RCC 7860 (cell line): ENCODE data around the gene XPR1.
"Not testable (repeated sequence)": the region's sequence is repeated elsewhere in the genome, so short reads cannot be mapped to it uniquely, and the experiment has no call there.

ENCODE experiments used
- DNase-seq: peaks from one replicate; pipeline ENCODE4 v3.0.0-alpha.2; 2015; ENCODE audit warnings: low spot score
- FAIRE-seq: peaks from 2 replicates; lab custom pipeline; 2012; peaks lifted over from hg19 to GRCh38; lab: Jason Lieb, UNC

The XPR1 gene

DNA sequence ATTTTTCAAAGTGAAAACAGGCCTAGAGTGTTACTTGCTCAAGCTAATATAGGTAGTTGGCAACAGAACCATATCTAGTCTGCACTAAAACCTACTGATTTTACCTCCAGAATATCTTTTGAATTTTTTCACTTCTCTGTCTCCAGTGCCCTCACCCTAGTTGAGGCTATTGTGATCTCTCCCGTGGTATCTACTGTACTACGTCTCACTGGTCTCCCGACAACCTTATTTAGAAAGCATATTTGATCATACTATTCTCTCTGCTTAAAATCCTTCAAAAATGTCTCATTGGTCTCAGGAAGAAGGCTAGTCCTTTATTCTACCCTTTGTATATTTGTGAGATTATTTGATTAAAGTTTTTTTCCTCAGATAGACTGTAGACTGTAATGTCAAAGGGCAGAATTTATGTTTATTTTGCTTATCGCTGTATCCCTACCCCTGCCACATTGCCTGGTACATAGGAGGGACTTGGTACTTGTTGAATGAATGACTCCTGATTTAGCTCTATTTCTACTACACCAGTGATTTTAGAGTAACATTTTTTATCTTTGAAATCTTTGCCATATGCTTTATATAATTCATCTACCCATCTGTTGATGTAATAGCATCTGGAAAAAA is 145.4 kb downstream of the XPR1 start:
- FAIRE-seq, result no peak
- DNase-seq, result no peak

DNA sequence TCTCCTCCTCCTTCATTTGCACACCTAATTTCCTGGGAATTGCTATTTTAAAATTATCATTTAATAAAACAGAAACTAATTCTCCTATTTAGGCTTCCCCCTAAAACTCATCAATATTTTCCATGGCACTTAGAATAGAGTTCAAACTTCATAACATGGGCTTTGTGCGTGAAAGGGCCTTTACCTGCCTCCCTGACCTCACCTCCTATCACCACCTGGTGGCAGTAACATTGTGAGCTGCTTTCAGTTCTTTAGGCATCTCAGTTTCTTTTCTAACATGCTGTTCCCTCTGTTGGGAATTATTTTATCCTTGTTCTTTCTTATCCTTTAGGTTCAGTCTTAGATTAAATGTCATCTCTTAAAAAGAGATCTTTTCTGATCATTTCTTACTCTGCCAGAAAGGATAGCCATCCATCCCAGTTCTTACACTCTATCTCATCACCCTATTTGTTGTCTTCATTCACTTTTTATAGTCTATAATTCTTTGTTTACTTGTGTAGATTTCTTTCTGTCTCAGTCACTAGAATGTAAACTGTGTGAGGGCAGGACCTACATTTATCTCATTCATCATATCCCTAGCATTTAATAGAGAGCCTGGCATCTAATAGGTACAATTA is 147.1 kb downstream of the XPR1 start:
- no peak for DNase-seq
- FAIRE-seq, result no peak

DNA sequence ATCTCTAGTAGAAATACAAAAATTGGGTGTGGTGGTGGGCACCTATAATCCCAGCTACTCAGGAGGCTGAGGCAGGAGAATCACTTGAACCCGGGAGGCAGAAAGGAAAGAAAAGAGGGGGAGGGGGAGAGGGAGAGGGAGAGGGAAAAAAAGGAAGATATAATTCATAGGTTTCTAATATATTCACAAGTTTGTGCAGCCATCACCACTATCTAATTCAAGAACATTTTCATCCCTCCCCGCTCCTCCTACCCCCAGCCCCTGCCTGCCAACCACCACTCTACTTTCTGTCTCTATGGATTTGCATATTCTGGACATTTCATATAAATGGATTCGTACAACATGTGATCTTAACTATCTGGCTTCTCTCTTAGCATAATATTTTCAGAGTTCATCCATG is 147.8 kb downstream of the XPR1 start:
- DNase-seq (no peak), FAIRE-seq (no peak)

DNA sequence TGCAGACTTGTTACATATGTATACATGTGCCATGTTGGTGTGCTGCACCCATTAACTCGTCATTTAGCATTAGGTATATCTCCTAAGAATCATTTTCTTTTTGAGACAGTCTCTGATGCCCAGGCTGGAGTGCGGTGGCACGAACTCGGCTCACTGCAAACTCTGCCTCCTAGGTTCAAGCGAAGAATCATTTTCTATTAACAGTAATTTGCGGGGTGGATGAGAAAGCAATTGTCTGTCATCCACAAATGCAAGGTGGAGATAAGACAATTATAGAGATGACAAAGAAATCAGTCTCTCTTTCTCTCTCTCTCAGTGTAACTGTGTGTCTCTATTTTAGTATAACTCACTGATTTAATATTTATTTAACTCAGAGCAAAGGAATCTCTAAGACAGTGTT is 149.9 kb downstream of the XPR1 start:
- no peak for FAIRE-seq
- DNase-seq, result no peak

DNA sequence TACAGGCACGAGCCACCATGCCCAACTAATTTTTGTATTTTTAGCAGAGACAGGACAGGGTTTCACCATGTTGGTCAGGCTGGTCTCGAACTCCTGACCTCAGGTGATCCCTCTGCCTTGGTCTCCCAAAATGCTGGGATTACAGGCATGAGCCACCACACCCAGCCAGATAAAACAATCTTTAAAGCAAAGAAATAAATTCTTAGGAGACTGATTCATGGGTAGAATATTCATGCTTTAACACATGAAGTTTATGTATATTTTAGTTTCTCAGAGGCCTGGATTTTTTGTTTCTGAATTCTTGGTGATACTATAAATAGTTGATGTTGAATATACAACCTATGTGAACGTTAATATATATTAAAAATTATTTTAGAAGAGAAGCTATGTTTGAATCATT is 153.5 kb downstream of the XPR1 start:
- FAIRE-seq (no peak), DNase-seq (no peak)

DNA sequence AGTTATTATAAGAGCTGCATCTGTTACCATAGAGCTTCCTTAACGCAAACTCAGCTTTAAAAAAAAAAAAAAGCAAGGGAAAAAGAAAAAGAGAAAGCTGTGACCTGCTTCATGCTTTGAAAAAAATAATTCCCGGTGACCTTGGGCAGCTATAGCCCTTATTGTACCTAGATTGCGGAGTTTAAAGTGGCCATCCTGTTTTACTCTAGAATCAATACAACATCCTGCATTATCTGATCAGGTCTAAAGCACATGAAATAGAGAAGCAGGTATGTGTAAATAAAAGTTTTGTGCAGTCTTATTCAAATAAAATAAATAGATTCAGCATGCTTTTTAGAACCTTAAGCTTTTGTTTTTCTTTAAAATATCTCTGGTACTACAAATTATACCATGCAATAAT is 154.1 kb downstream of the XPR1 start:
- no peak for FAIRE-seq

DNA sequence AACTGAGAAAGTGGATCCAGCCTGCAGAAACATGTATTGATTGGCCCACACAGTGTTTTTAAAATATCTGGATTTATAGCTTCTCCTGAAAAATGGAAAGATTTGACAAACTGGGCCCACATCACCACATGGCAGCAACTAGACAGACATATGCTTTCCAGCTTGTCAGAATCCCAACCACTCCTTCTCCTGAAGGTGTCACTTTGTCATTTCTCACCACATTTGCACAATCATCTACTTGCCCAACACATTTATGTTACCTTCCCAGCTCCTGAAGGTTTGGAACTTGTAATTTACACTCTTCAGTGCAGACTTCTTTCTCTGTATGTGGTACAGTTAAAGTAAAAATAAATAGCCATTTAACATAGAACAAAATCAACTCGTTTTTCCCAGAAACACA is 154.8 kb downstream of the XPR1 start:
- FAIRE-seq, result no peak
- no peak for DNase-seq

More for the DNA sequence above, 154.1 kb downstream of the XPR1 start:
- DNase-seq, result no peak

DNA sequence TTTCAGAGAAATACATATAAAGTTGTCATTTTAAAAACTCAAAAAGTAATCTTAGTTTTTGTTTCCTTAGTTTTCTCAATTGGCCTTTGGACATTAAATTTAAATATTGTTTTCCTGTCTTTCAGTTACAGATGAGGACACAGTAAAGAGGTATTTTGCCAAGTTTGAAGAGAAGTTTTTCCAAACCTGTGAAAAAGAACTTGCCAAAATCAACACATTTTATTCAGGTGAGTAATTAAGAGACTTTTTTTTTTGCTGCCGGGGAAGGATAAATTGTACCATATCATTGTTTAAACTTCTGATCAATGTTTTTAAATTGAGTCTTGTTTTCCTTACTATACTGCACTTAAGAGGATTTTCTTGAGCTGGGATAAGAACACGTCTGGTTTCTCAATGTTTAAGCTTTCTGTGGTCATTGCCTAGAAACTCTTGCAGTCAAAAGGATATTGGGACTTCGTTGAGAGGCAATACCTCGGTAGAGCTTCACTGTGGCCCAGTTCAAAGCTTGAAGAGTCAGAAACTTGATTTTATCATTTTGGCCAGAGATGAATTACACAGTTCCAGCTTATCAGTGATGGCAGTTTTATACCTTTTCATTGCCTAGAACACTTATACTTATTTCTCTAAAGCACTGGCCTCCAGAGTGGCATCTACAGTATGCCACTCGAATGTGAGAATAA is 155.9 kb downstream of the XPR1 start:
- FAIRE-seq (no peak), DNase-seq (no peak)

DNA sequence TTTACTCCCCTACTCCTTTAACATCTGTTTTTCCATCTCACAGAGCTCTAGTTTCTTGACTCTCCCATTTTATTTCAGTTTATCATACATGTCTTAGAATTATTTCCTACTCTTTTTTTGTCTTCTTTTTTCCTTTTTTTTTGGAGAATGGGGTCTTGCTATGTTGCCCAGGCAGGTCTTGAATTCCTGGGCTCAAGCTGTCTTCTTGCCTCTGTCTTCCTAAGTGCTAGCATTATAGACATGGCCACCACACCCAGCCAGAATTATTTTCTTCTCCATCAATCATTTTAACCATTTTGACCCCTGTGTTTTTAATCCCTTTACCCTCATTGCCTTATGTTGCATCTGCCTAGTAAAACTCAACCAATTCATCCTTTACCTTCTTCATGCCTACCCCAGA is 157.6 kb downstream of the XPR1 start:
- FAIRE-seq (no peak), DNase-seq (no peak)

DNA sequence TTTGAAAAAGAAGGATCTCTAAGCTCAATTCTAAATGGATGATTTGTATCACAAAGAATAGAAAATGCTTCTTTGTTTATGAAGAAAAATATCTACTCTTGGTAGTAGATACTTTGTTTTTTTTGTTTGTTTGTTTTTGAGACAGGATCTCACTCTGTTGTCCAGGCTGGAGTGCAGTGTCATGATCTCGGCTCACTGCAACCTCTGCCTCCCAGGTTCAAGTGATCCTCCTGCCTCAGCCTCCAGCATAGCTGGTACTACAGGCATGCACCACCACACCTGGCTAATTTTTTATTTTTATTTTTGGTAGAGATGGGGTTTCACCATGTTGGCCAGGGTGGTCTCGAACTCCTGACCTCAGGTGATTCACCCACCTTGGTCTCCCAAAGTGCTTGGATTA is 159.3 kb downstream of the XPR1 start:
- FAIRE-seq, DNase-seq: not testable (repeated sequence)

DNA sequence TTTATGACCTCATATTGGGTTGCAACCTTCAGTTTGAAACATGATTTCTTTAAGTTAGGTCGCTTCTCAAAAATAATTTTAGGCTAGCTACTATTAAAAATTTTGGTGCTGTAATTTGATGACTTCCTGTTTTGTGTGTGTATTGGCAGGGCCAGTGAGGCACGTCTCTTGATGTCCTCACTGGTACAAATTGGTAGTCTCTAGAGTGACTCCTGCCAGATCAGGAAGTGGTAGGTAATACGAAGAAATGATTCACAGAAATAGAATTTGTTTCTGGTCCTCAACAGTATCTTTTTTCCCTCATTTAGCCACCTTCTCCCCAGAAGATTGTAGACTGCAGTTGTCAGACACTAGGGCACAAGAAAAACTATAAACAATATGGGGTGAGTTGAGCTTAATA is 160.0 kb downstream of the XPR1 start:
- no peak for FAIRE-seq
- peak; percentile 30 for DNase-seq

DNA sequence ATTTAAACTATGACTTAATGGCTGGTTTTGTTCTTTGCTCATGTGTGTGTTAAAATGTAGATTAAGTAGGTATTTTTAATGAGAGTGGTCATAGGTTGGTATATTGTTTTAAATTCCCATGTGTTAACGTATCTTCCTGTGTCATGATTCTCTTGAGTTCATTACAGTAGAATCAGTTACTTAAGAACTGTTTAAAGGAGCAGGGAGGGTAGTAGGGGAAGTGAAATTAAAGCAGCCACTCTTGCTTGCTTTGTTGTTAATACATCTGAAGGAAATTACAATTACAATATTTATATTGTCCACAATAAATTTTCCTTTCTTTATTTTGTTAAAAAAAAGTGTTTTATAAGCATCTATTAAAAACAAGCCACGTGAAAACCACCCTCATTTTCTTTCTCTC is 161.6 kb downstream of the XPR1 start:
- FAIRE-seq, result no peak

DNA sequence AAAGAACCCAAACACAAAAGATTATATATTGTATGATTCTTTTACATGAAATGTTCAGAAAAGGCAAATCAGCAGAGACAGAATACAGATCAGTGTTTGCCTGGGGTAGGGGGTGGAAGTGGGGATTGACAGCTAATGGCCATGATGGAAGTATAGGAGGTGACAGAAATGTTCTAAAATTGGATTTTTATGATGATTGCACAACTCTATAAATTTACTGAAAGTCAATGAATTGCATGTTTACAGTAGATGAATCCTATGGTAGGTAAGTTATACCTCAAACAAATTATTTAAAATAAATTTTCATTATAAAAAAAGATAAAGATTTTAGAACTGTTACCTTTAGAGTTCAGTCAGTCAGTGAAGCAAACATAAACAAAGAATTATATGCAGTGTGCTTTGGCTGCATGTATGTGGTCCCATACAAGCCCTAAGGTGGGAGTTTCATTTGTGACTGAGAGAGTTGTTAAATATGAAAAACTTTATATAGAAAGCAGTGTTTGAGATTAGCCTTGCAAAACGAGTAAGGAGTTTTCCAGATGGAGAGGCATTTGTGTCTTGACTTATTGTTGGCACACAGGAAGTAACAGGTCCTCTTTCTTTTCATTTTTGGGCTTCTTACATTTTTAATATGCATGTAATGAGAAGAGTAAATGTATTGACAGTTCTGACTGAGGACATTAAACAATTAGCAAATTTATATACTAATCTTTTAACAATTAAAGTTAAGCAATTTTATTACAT is 165.2 kb downstream of the XPR1 start:
- DNase-seq (no peak), FAIRE-seq (no peak)

More for the DNA sequence above, 161.6 kb downstream of the XPR1 start:
- no peak for DNase-seq

DNA sequence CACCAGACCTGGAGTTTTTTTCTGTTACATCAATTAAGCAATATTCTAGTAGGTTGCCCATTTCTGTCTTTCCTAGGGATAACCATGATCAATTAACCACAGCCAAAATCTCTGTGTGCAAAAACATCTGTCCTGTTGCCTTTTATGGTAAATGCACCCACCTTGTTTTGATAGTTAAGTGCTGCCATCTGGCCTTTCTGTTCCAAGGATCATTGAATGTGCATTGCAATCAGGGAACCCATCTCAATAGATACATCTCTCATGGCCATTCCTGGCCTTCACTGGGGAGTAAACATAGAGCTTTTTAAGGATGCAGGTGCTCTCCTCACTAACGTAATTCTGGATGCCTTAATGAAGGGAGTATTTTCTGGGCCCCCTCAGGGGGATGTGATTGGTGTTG is 169.1 kb downstream of the XPR1 start:
- no peak for FAIRE-seq
- no peak for DNase-seq

DNA sequence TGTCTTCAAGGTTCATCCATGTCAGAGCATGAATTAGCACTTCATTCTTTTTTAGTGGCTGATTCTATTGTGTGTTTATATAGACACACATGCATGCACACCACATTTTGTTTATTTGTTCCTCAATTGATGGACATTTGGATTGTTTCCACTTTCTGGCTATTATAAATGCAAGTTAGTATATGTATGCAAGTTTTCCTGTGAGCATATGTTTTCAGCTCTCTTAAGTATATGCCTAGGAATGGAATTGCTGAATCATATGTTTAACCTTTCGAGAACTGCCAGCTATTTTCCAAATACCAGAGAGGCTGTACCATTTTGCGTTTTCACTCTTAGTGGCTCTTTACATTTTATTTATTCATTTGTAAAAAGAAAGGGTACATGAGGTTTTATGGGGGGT is 171.0 kb downstream of the XPR1 start:
- DNase-seq, result no peak
- no peak for FAIRE-seq

DNA sequence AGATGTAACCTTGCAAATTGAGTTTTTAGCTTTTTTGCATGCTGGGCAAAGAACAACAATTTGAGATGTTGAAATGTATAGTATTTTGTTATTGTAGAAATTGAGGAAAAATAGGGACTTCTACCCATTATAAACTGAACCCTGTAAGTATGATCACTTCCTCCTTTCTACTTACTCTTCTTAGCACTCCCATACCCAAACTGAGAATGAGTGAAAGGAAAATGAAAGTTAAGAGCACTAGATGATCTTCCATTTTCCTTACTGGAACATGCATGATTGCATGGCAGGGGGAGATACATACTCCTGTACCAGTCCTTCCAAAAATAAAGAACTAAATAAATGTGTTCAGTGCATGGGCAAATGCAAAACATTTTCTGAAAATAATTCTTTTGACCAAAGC is 173.5 kb downstream of the XPR1 start:
- FAIRE-seq, result no peak
- no peak for DNase-seq

DNA sequence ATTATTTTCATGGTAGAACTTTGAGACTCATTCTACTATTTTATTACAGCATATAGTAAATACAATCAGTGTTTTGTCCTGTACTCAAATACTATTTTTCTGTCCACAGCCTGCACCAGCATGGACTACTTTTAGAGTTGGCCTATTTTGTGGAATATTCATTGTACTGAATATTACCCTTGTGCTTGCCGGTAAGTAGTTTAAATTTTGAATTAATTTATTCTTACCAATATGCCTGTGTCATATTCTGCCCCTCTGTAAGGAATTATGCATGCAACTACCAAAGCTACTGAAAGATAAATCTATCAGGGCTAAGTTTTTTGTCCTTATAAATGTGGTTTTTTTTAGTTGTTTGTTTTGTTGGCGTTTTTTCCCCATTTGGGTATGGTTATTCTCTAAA is 179.5 kb downstream of the XPR1 start:
- no peak for FAIRE-seq
- DNase-seq, result no peak

DNA sequence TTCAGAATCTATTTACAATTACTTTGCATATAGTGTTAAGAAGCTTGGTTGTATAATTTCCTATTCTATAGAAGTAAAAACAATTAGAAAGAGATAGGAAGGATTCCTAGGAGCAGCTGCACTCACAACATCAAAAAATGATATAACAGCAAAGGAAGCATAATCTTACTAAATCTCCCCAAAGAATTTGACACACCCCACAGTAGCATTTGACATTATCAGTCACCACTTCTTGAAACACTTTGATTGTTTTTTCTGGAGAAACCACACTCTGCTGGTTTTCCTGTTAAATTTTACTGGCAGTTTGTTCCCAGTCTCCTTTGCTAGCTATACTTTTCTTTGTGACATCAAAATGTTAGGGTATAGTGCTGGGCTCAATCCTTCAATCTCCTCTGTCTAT is 180.1 kb downstream of the XPR1 start:
- DNase-seq (no peak), FAIRE-seq (no peak)

DNA sequence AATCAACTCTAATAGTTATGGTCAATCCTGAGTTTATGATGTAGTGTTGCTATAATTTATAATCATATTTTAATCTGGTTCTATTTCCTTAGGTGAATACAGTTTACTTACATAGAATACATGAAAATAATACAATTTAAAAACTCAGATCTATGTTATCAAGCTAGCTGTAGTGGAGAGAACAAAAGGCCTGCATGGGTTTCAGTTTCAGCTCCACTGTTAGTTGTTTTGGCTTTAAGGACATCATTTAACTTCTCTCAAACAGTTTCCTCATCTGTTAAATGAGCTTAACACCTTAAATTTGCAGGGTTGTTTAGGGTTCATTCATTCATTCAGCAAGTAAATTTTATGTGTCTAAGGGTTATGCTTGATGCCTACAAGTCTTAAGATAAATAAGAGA is 182.4 kb downstream of the XPR1 start:
- FAIRE-seq, result no peak

DNA sequence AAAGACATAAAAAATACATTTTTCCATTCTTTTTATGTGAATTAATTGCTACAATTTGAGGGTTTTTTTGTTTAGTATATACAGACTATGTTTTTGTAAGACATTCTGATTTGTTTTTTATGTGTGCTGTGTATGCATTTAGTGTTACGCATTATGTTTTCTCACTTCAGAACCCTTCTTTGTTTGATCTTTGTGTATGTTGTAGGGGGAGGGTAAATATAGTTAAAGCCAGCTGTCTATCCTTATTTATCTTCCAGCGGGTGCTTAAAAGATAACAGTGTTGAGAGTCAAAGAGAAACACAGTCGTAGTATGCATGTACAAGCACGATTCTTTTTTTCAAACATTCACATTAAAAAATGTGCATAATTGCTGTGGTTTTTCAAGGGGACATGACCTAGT is 183.4 kb downstream of the XPR1 start:
- DNase-seq, result no peak
- no peak for FAIRE-seq

More for the DNA sequence above, 182.4 kb downstream of the XPR1 start:
- DNase-seq, result no peak

DNA sequence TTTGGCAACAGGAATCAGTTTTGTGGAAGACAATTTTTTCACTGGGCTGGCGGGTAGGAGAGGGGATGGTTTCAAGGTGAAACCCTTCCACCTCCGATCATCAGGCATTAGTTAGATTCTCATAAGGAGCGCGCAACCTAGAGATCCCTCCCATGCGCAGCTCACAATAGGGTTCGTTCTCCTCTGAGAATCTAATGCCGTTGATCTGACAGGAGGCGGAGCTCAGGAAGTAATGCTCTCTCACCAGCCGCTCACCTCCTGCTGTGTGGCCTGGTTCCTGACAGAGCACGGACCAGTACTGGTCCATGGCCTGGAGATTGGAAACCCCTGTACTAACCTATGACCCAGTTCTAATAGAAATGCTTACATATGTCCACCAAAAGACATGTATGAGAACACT is 184.3 kb downstream of the XPR1 start:
- DNase-seq, result no peak
- FAIRE-seq, result no peak

DNA sequence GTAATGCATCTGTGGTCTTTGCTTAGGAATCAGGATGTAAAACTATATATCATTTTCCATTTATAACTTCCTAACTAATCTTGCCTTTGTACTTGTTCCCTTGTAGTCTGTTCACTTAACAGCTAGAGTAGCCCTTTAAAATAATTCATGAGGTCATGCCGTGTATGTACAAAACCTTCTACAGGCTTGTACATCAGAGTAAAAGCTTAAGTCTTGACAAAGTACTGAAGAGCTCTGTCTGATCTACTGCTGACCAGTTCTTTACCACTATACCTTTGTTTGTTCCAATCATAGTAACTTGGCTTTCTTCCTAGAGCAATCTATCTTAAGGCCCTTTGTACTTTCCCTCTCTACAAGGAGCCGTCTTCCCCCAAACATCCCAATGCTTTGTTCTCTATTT is 190.1 kb downstream of the XPR1 start:
- no peak for FAIRE-seq
- no peak for DNase-seq
